PC-3 (cell line): Measurements from ENCODE around the gene SOX10. TPM values are rescaled to one million over a fixed set of nuclear protein-coding genes. Genes with fewer than 3 reads are reported as not detected.

Experiments used
- ATAC-seq: fragments of 200-7000 bp; cut with Tn5 transposase; 2 replicates; pipeline ENCODE4 v1.9.1; 2020; ENCODE audit warnings: mild to moderate bottlenecking, moderate library complexity
- BruUV-seq: library from RNA; stranded (reverse); fragments of 400-500 nt; replicated peaks from 2 replicates; lab custom pipeline; 2021; lab: Mats Ljungman, UMichigan
- CTCF ChIA-PET: fragments of 300-600 bp; sonication (Branson Sonifier 250); formaldehyde crosslinking; loops from one replicate; lab custom pipeline; 2022; ENCODE audit warnings: antibody characterized with exemption; lab: Charles Lee
- POLR2A ChIA-PET: fragments of 300-600 bp; sonication (Branson Sonifier 250); formaldehyde crosslinking; loops from one replicate; lab custom pipeline; 2022; ENCODE audit warnings: antibody characterized with exemption; ENCODE audit not compliant: unreplicated experiment; lab: Charles Lee
- DNase-seq: peaks from one replicate; pipeline ENCODE4 v3.0.0-alpha.2; 2015
- H2AFZ ChIP-seq: fragments of 300-600 bp; sonication (generic); 2 replicates; pipeline ENCODE4 v1.6.0; 2016; ENCODE audit warnings: antibody characterized with exemption, low read length
- H3F3A ChIP-seq: fragments of 300-600 bp; sonication (generic); one replicate; pipeline ENCODE4 v1.6.0; 2017; ENCODE audit warnings: antibody characterized with exemption, low read length, control low read depth, mild to moderate bottlenecking; ENCODE audit not compliant: unreplicated experiment
- H3K27ac ChIP-seq: fragments of 300-600 bp; sonication (generic); 2 replicates; pipeline ENCODE4 v1.5.1; 2016; ENCODE audit warnings: mild to moderate bottlenecking, low read length
- H3K27me3 ChIP-seq: fragments of 300-600 bp; sonication (generic); 2 replicates; pipeline ENCODE4 v1.6.1; 2016; ENCODE audit warnings: low read length, mixed read lengths
- H3K36me3 ChIP-seq: fragments of 300-600 bp; sonication (generic); 2 replicates; pipeline ENCODE4 v1.6.1; 2016; ENCODE audit warnings: low read depth, mixed run types, low read length, mixed read lengths
- H3K4me1 ChIP-seq: fragments of 300-600 bp; sonication (generic); 2 replicates; pipeline ENCODE4 v1.5.1; 2016; ENCODE audit warnings: low read length; ENCODE audit not compliant: insufficient read depth
- H3K4me2 ChIP-seq: fragments of 300-600 bp; sonication (generic); 2 replicates; pipeline ENCODE4 v1.6.0; 2016; ENCODE audit warnings: low read length
- H3K4me3 ChIP-seq: fragments of 300-600 bp; sonication (generic); 2 replicates; pipeline ENCODE4 v1.5.1; 2016; ENCODE audit warnings: mild to moderate bottlenecking, low read length, mixed read lengths
- H3K79me2 ChIP-seq: fragments of 300-600 bp; sonication (generic); 2 replicates; pipeline ENCODE4 v1.6.1; 2017; ENCODE audit warnings: low read length, mixed read lengths
- H3K9ac ChIP-seq: fragments of 300-600 bp; sonication (generic); 2 replicates; pipeline ENCODE4 v1.6.0; 2016; ENCODE audit warnings: mild to moderate bottlenecking, low read length
- H3K9me2 ChIP-seq: fragments of 300-600 bp; sonication (generic); replicated peaks from 2 replicates; pipeline ENCODE4 v1.6.1; 2016; ENCODE audit warnings: mixed run types, low read length, mixed read lengths
- H3K9me3 ChIP-seq: fragments of 300-600 bp; sonication (generic); 2 replicates; pipeline ENCODE4 v1.6.1; 2016; ENCODE audit warnings: low read length, mixed read lengths
- H4K20me1 ChIP-seq: fragments of 300-600 bp; sonication (generic); 2 replicates; pipeline ENCODE4 v1.6.1; 2016; ENCODE audit warnings: low read length, mixed read lengths
- EZH2 ChIP-seq: fragments of 300-600 bp; sonication (generic); IDR thresholded peaks from one replicate; pipeline ENCODE4 v1.6.1; 2017; ENCODE audit warnings: antibody characterized with exemption, mild to moderate bottlenecking, low read length; ENCODE audit not compliant: unreplicated experiment
- EZH2phosphoT487 ChIP-seq: fragments of 300-600 bp; sonication (generic); IDR thresholded peaks from 2 replicates; pipeline ENCODE4 v1.6.1; 2018; ENCODE audit warnings: mild to moderate bottlenecking, antibody characterized with exemption, low read length, borderline replicate concordance
- intact Hi-C: fragments of 100-400 bp; cut with micrococcal nuclease; formaldehyde crosslinking; loops from 2 replicates; pipeline ENCODE4 v1.9.0; 2023
- total RNA-seq: library from RNA; depleted of rRNA; stranded (reverse); fragments of >200 nt; gene quantifications from 2 replicates; pipeline ENCODE4 v1.2.3, GENCODE V29; 2014
- TF ChIP-seq, protein P1 (sequence below): fragments of 300-600 bp; sonication (generic); conservative IDR thresholded peaks from 2 replicates; pipeline ENCODE4 v1.5.1; 2017; ENCODE audit warnings: antibody characterized with exemption, low read depth, mild to moderate bottlenecking, low read length

The SOX10 gene
- total RNA-seq, 1 experiment from 2014 or later, result 1.1 TPM

DNA sequence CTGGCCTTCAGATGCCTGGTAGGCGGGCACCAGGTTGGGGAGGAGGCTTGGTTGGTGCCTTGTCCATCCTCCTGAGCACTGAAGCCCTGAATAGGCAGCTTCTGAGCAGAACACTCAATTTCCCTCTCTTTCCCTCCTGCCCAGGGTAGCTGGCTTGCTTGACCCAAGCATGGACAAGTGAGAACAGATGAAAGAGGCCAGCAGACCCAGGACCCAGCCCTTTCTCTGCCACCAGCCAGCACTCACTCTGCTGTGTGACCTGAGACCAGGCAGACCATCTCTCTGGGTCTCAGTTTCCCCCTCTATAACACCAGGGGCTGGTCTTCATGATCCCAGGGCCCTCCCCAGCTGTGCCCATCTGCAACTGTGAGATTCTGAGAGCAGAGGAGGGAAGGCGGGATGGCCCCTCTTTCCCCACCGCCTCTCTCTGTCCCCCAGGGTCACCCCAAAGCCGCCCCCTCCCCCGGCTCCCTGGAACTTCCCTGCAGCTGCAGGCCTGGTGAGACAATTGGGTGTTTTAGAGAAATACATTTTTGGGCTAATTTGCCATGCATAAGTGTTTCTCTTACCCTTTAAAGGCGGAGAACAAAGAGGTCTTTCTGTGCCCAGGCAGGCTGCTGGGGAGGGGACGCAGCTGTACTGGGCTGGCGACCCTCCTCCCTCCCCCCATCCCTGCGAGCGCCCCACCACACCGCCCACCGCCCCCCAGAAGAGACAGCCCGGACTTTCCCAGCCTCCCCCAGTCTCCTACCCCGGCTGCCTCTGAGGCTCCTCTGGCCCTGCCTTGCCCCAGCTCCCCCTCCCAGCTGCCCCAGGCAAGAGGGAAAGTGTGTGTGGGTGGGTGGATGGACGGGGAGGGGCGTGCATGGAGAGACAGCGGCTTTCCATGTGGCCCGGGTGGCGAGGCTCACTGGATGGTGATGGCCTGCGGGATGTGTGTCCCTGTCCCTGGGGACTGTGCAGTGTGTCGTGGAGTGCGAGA, 42.1 kb upstream of the SOX10 start:
- ChIA-PET CTCF (no interaction called here), POLR2A (no interaction called here)
- Histone ChIP-seq H3K36me3 (no peaks in the 10 kb centered on the region), H3K9ac (no peak overlapping the region), H3K4me1 (no peaks in the 10 kb centered on the region), H3K79me2 (no peaks in the 10 kb centered on the region), H3K9me3 (no peaks in the 10 kb centered on the region), H3K9me2 (no peaks in the 10 kb centered on the region), H2AFZ (no peak overlapping the region), H3K4me3 (no peak overlapping the region), H3K27me3 (no peaks in the 10 kb centered on the region), H3K4me2 (no peak overlapping the region), H3F3A (no peaks in the 10 kb centered on the region), H4K20me1 (no peaks in the 10 kb centered on the region), H3K27ac (no peak overlapping the region)
- intact Hi-C loops, result no loop called here
- DNase-seq, result no peak
- BruUV-seq, result no TSS peak
- TF ChIP-seq EZH2, result no peak
- ATAC-seq, result no peak

DNA sequence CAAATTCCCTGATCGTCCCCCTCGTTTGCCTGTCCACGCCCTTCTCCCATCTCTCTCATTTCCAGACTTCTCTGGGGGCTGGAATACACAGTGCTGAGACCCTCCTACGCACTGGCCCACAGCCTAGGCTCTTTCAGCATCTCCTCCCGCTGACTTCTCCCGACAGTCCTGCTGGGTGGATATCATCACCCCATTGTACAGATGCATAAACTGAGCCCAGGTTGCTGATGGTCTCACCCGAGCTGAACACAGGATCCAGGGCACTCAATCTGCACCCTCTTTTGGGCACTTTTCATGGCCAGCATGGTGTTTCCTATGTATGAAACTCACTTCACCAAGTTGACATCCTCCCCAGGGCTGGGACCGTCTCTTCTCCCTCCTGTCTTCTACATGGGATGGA, 41.2 kb upstream of the SOX10 start:
- Histone ChIP-seq H3K27ac (no peak overlapping the region), H3K9me2 (no peaks in the 10 kb centered on the region), H3K79me2 (no peaks in the 10 kb centered on the region), H3K36me3 (no peaks in the 10 kb centered on the region), H4K20me1 (no peaks in the 10 kb centered on the region), H3K4me2 (no peak overlapping the region), H3F3A (no peaks in the 10 kb centered on the region), H3K9ac (no peak overlapping the region), H3K4me3 (no peak overlapping the region), H3K4me1 (no peaks in the 10 kb centered on the region), H3K27me3 (no peaks in the 10 kb centered on the region), H3K9me3 (no peaks in the 10 kb centered on the region), H2AFZ (no peak overlapping the region)
- ChIA-PET CTCF (no interaction called here), POLR2A (no interaction called here)
- intact Hi-C loops, result no loop called here
- no peak for DNase-seq
- TF ChIP-seq, protein P1, sequence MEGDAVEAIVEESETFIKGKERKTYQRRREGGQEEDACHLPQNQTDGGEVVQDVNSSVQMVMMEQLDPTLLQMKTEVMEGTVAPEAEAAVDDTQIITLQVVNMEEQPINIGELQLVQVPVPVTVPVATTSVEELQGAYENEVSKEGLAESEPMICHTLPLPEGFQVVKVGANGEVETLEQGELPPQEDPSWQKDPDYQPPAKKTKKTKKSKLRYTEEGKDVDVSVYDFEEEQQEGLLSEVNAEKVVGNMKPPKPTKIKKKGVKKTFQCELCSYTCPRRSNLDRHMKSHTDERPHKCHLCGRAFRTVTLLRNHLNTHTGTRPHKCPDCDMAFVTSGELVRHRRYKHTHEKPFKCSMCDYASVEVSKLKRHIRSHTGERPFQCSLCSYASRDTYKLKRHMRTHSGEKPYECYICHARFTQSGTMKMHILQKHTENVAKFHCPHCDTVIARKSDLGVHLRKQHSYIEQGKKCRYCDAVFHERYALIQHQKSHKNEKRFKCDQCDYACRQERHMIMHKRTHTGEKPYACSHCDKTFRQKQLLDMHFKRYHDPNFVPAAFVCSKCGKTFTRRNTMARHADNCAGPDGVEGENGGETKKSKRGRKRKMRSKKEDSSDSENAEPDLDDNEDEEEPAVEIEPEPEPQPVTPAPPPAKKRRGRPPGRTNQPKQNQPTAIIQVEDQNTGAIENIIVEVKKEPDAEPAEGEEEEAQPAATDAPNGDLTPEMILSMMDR, result no peak
- TF ChIP-seq EZH2phosphoT487 (no peak), EZH2 (no peak)
- no peak for ATAC-seq
- BruUV-seq, result no TSS peak

DNA sequence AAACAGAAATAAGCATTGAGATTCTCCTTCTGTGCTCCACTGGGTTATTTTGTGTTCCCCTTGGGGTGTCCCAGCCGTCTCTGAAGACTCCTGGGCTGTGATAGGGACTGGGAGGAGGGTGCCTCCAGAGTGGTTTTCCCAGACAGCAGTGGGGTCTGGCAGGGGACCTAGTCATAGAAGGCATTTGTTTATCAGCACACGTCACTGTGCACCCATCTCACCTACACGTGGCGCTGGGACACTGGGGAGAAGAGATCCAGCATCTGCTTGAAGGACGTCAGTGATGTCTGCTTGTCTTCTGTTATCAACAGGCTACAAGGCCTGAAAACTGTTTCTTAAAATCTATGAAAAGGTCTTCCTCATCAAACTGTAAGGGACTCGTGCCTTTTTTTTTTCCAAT, 38.7 kb upstream of the SOX10 start:
- no peak for ATAC-seq
- TF ChIP-seq, protein P1, result no peak
- TF ChIP-seq EZH2phosphoT487, result no peak
- TF ChIP-seq EZH2, result no peak

More for the DNA sequence above, 38.7 kb upstream of the SOX10 start:
- intact Hi-C loops, result no loop called here
- no peak for DNase-seq
- ChIA-PET CTCF (no interaction called here), POLR2A (no interaction called here)
- no peak overlapping the region for H3K4me3 ChIP-seq
- H3K9me3 ChIP-seq, result no peaks in the 10 kb centered on the region
- H3K36me3 ChIP-seq, result no peaks in the 10 kb centered on the region
- BruUV-seq, result no TSS peak
- no peak overlapping the region for H3K9ac ChIP-seq
- no peak overlapping the region for H3K4me2 ChIP-seq
- no peaks in the 10 kb centered on the region for H3K79me2 ChIP-seq
- H3K27me3 ChIP-seq, result no peaks in the 10 kb centered on the region
- H2AFZ ChIP-seq, result no peak overlapping the region
- no peak overlapping the region for H3K27ac ChIP-seq
- no peaks in the 10 kb centered on the region for H4K20me1 ChIP-seq
- H3F3A ChIP-seq, result no peaks in the 10 kb centered on the region
- no peaks in the 10 kb centered on the region for H3K4me1 ChIP-seq
- H3K9me2 ChIP-seq, result no peaks in the 10 kb centered on the region
